Measurements from ENCODE around the gene ADCY7. TPM values are rescaled to one million over a fixed set of nuclear protein-coding genes. Genes with fewer than 3 reads are reported as not detected.
A peak's percentile ranks its signal among the peaks of the same experiment; 100 is the strongest.

The ADCY7 gene
- total RNA-seq, 1 experiment from 2014 or later: 4.0 TPM

DNA sequence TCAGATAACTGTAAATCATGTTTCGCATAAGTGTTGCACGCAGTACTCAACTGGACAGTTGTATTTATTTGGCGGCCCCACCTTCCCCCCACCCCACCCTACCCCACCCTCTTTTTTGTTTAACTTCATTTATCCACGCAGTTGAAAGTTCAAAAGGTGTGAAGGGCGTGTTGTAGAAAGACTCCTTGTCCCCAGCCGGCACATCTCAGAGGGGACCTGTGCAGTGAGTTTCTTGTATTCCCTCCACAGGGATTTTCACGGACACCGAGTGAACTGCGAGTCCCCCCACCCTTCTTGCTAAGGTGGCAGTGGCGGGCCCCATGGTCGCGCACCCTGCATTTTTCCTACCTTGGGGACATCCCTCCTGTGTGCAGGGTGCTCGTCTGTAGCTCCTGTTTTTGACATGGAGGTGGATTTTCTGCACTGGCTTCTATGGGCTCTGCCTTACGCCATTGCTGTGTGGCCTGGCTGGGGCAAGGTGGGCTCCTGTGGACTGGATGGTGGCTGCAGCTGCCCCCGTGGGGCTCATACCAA lies 36.2 kb downstream of the ADCY7 start:
- no peak overlapping the region for H4K91ac ChIP-seq (ENCODE audit: insufficient read length, low read depth, low read length)
- H4K5ac ChIP-seq (ENCODE audit: insufficient read length, low read depth, low read length): no peak overlapping the region
- H3K27ac ChIP-seq (ENCODE audit: insufficient read length, low read depth, low read length): no peak overlapping the region
- no peak overlapping the region for H3T11ph ChIP-seq (ENCODE audit: low read length)
- no peak overlapping the region for H2BK5ac ChIP-seq (ENCODE audit: insufficient read length, low read length)
- no peaks in the 10 kb centered on the region for H3K23me2 ChIP-seq (ENCODE audit: insufficient read length, low read depth, low read length, poor library complexity, severe bottlenecking)
- H3K4me2 ChIP-seq (ENCODE audit: insufficient read depth, insufficient read length, low read length): no peak overlapping the region
- no peak for DNase-seq
- no peaks in the 10 kb centered on the region for H3K9me3 Mint-ChIP-seq
- no peaks in the 10 kb centered on the region for H3K79me1 ChIP-seq (ENCODE audit: insufficient read depth, low read depth, low read length, poor library complexity, severe bottlenecking)
- no peak overlapping the region for H2BK120ac ChIP-seq (ENCODE audit: low read depth, low read length, poor library complexity, severe bottlenecking)
- H3K27me3 Mint-ChIP-seq (ENCODE audit: low read depth): no peaks in the 10 kb centered on the region
- H4K8ac ChIP-seq (replicated peaks; ENCODE audit: insufficient read length, low read depth, low read length): no peak overlapping the region
- no peak overlapping the region for H2BK15ac ChIP-seq (ENCODE audit: low read depth, low read length)
- no peaks in the 10 kb centered on the region for H3K27me3 ChIP-seq (ENCODE audit: insufficient read depth, low read length)
- peak overlapping the region in 1 of 3 experiments; percentile 34; a peak in 1 of 7 replicates for H3K27ac Mint-ChIP-seq
- no peak overlapping the region for H2AFZ ChIP-seq (ENCODE audit: low read length)
- no peak overlapping the region for H2BK20ac ChIP-seq (ENCODE audit: low read depth, low read length, poor library complexity, severe bottlenecking)
- no peak overlapping the region for H2AK5ac ChIP-seq (ENCODE audit: insufficient read length, low read length)
- no peaks in the 10 kb centered on the region for H3K79me2 ChIP-seq (ENCODE audit: insufficient read depth, low read length)
- no peak overlapping the region for H3K18ac ChIP-seq (ENCODE audit: insufficient read length, low read depth, low read length)
- H3K4me1 Mint-ChIP-seq: peaks cover 2 to 6% of the 10 kb centered on the region in 2 experiments; a peak in 3 of 4 replicates
- no peak overlapping the region for H3K14ac ChIP-seq (ENCODE audit: insufficient read depth, low read length)
- H3K23ac ChIP-seq (ENCODE audit: insufficient read length, low read depth, low read length): no peak overlapping the region
- no CpG with 5 or more reads among the region's 15 CpGs for WGBS (ENCODE audit: extremely low coverage, insufficient read length, low lambda C conversion rate)
- H3K9me3 ChIP-seq (ENCODE audit: control insufficient read depth, low read depth, low read length): no peaks in the 10 kb centered on the region
- H3K56ac ChIP-seq (ENCODE audit: insufficient read length, low read depth, low read length): no peak overlapping the region
- H4K20me1 ChIP-seq (ENCODE audit: control insufficient read depth, insufficient read depth, insufficient read length): no peaks in the 10 kb centered on the region
- H2BK12ac ChIP-seq (ENCODE audit: insufficient read length, low read depth, low read length): no peak overlapping the region
- no peaks in the 10 kb centered on the region for H3K36me3 Mint-ChIP-seq (ENCODE audit: insufficient read depth in 1 of 3, low read depth in 3 of 3)
- H3K4me1 ChIP-seq (ENCODE audit: insufficient read depth, low read length): no peaks in the 10 kb centered on the region
- TF ChIP-seq, protein P1, sequence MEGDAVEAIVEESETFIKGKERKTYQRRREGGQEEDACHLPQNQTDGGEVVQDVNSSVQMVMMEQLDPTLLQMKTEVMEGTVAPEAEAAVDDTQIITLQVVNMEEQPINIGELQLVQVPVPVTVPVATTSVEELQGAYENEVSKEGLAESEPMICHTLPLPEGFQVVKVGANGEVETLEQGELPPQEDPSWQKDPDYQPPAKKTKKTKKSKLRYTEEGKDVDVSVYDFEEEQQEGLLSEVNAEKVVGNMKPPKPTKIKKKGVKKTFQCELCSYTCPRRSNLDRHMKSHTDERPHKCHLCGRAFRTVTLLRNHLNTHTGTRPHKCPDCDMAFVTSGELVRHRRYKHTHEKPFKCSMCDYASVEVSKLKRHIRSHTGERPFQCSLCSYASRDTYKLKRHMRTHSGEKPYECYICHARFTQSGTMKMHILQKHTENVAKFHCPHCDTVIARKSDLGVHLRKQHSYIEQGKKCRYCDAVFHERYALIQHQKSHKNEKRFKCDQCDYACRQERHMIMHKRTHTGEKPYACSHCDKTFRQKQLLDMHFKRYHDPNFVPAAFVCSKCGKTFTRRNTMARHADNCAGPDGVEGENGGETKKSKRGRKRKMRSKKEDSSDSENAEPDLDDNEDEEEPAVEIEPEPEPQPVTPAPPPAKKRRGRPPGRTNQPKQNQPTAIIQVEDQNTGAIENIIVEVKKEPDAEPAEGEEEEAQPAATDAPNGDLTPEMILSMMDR (conservative IDR thresholded peaks at IDR 0.05): no peak
- H3K9ac ChIP-seq (ENCODE audit: extremely low read depth, insufficient read length, low read length): no peak overlapping the region
- H3K4me3 Mint-ChIP-seq: no peak overlapping the region
- H3K4ac ChIP-seq (ENCODE audit: low read depth, low read length): no peak overlapping the region

Measured in H9 (cell line).